Stimulated activated CD4-positive, alpha-beta T cell treated with anti-CD3 and anti-CD28 coated beads, TNF-alpha, amount 100 ng/mL, for 24 hours (primary cell): ENCODE results near the gene SLC1A1.

ENCODE experiments used
- DNase-seq, 3 experiments: peaks; one replicate each; pipeline ENCODE4 v3.0.0-alpha.2; 2020; ENCODE audit warnings: low read depth in 3 of 3

Gene SLC1A1

GRCh38 chr9:4489919-4490704, at the start of gene SLC1A1:
Gene SLC1A1 (plus strand): TSS chr9:4490468. CDS start chr9:4490680, 212 bp downstream.
- peak in 1 of 3 experiments; percentile 32 for DNase-seq

- DNase-seq: no peak
These were observed 47.5 kb upstream of the SLC1A1 start for GRCh38 chr9:4442806-4443205.

- DNase-seq: no peak
These were observed 46.8 kb upstream of the SLC1A1 start for GRCh38 chr9:4443439-4443838.

GRCh38 chr9:4461437-4461836, 28.8 kb upstream of the SLC1A1 start:
- DNase-seq: no peak

- DNase-seq: no peak
These were observed 26.4 kb upstream of the SLC1A1 start for GRCh38 chr9:4463824-4464223.

- no peak for DNase-seq
These were observed 25.3 kb upstream of the SLC1A1 start for GRCh38 chr9:4464911-4465513.

GRCh38 chr9:4465910-4466309, 24.4 kb upstream of the SLC1A1 start:
- DNase-seq: no peak

GRCh38 chr9:4475301-4475700, 15.0 kb upstream of the SLC1A1 start:
- no peak for DNase-seq

GRCh38 chr9:4486176-4486575, 4.1 kb upstream of the SLC1A1 start:
- no peak for DNase-seq

GRCh38 chr9:4489562-4489918, 728 bp upstream of the SLC1A1 start:
- DNase-seq: no peak

- peak in 1 of 3 experiments; percentile 4 for DNase-seq
These were observed 697 bp downstream of the SLC1A1 start for GRCh38 chr9:4490705-4491625.

- no peak for DNase-seq
These were observed 1.3 kb downstream of the SLC1A1 start for GRCh38 chr9:4491626-4491975.

GRCh38 chr9:4494332-4494731, 4.1 kb downstream of the SLC1A1 start:
- no peak for DNase-seq

- DNase-seq: no peak
These were observed 4.5 kb downstream of the SLC1A1 start for GRCh38 chr9:4494806-4495205.

GRCh38 chr9:4495537-4495936, 5.3 kb downstream of the SLC1A1 start:
- DNase-seq: no peak

- no peak for DNase-seq
These were observed 6.2 kb downstream of the SLC1A1 start for GRCh38 chr9:4496497-4496896.

GRCh38 chr9:4497395-4497794, 7.1 kb downstream of the SLC1A1 start:
- DNase-seq: no peak

GRCh38 chr9:4497855-4498254, 7.6 kb downstream of the SLC1A1 start:
- DNase-seq: no peak

- no peak for DNase-seq
These were observed 9.6 kb downstream of the SLC1A1 start for GRCh38 chr9:4499917-4500316.

- DNase-seq: no peak
These were observed 10.9 kb downstream of the SLC1A1 start for GRCh38 chr9:4501147-4501507.

- DNase-seq: no peak
These were observed 12.2 kb downstream of the SLC1A1 start for GRCh38 chr9:4502444-4502843.

- no peak for DNase-seq
These were observed 12.8 kb downstream of the SLC1A1 start for GRCh38 chr9:4503103-4503502.

- DNase-seq: no peak
These were observed 14.0 kb downstream of the SLC1A1 start for GRCh38 chr9:4504250-4504649.
